ENCODE data around the gene FXYD1.
A peak's percentile ranks its signal among the peaks of the same experiment; 100 is the strongest.
"Not testable (repeated sequence)": the region's sequence is repeated elsewhere in the genome, so short reads cannot be mapped to it uniquely, and the experiment has no call there.

Gene FXYD1

DNA sequence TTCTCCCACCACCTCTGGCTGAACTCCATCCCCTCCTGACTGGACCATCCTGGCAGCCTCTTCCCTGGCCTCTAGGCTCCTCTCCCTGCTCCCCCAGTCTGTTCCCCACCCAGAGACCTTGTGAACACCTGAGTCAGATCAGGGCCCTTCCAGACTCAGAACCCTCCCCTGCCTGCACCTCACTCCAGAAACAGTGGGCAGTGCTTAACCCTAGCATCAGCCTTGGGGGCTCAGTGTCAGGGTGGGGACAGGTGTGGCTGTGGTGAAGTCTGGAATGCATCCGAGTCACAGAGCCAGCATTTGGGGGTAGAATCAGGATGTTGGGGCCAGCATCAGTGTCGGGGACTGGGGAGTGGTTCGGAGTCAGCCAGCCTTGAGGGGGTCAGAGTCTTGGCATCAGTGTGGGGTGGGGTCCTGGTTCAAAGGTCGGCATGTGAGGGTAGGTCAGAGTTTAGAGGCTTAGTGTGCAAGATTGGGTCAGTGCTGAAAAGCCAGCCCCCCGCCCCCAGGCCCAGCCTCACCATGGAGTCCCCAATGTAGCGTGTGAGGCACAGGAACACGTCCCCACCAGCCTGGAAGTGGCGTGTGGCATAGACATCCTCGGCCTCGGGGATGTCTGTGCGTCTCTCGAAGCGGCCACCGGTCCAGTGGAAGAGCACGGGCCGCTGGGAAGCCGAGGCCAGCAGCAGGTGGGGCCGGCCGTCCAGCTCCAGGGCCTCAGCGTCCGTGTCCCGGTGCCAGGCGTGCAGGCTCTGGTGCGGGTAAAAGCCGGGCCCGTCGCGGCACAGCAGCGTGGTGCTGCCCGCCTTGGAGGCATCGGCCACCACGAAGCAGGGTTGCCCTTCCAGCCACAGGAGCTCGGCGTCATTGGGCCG lies 12.6 kb upstream of the FXYD1 start:
- no peak for DNase-seq

DNA sequence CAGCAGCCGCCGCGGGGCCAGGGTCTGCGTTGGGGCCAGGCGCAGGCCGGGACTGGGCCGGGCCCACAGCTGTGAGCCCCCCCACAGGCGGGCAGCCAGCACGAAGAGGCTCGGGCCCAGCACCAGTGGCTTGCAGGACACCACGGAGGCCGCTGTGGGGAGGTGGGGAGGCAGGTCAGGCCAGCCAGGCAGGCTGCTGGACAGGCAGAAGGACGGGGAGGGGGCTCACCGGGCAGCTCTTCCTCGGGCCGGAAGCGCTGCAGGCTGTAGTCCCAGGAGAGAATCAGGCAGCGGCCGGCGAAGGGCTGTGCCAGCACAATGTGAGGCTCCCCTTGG lies 12.0 kb upstream of the FXYD1 start:
- no peak for DNase-seq

DNA sequence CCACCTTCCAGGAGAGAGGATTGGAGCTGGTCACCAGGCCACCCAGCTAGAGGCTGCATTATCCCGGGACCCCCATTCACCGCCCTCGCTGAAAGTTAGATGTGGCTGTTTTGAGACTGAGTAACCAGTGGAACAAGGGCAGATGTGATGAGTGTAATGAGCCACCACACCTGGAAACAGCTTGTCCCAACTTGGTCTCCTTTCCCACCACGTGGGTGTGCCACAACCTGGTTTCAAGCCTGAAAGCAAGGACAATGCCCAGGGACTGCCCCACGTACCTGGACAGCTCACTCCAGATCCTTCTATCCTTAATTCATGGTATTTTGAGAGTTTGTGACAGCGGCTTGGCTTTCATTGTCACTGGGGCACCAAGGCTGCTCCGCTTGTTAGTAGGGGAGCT lies 10.8 kb upstream of the FXYD1 start:
- no peak for DNase-seq

DNA sequence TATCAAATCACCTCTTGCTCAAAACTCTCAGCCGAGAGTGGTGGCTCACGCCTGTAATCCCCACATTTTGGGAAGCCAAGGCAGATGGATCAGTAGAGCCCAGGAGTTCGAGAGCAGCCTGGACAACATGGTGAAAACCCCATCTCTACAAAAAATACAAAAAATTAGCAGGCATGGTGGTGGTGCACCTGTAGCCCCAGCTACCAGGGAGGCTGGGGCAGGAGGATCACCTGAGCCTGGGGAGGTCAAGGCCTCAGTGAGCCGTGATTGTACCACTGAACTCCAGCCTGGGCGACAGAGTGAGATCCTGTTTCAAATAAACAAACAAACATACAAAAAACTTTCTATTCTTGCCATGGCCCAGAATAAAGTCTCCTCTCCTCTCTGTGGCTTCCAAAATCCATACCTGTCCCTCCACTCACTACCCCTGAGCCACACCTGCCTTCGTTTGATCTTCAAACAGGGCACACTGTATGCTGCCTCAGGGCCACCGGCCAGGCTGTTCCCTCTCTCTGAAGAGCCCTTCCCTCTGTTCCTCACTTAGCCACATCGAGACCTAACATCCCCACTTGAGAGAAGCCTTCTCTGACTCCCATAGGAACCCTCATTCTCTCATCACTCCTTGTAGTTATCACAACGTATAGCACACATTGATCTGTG lies 10.1 kb upstream of the FXYD1 start:
- no peak for DNase-seq

DNA sequence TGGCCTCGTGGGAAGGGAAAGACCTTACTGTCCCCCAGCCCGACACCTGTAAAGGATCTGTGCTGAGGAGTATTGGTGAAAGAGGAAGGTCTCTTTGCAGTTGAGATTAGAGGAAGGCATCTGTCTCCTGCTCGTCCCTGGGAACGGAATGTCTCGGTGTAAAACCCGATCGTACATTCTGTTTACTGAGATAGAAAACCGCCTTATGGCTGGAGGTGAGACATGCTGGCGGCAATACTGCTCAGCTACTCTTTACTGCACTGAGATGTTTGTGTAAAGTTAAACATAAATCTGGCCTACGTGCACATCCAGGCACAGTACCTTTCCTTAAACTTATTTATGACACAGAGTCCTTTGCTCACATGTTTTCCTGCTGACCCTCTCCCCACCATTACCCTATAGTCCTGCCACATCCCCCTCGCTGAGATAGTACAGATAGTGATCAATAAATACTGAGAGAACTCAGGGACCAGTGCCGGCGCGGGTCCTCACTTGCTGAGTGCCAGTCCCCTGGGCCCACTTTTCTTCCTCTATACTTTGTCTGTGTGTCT lies 8.8 kb upstream of the FXYD1 start:
- not testable (repeated sequence) for DNase-seq

DNA sequence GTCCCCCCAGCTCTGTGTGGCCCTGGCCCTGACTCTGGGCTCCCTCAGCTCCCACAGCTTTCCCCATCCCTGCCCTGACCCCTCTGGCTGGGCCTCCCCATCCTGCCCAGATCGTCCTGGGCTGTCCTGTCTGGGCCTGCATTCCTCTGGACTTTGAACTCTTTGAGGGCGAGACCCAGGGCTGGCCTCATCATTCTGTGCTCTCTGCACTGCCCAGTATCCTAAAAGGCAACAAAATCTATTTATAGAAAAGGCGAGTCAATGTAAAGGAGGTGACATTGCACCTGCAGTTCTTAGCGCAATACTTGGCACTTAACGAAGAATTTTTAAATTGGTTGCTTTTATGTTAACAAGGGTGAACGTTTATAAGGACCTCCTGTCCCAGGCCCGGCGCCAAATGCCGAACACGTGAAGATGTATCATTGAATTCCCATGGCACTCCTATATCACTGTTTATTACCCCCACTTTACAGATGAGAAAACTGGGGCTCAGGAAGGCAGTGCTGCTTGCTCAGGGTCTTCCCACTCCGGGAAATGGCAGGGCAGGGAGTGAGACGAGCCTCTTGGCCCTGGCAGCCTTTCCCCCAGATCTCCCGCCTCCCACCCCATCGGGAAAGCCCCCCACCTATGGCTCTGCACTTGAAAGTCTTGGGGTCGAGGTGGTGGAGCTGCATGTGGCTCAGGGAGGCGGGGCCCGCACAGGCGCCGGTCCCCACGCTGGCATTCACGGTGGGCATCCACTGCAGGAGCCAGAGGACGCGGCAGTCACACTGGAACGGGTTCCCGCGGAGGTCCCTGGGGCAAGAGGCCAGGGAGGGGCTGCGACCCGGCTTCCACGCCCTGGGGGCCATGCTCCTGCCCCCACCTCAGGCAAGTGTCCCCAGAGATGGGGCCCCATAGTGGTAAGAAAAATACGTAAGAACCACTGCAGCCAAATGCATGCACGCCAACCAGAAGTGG lies 7.6 kb upstream of the FXYD1 start:
- DNase-seq: no peak

DNA sequence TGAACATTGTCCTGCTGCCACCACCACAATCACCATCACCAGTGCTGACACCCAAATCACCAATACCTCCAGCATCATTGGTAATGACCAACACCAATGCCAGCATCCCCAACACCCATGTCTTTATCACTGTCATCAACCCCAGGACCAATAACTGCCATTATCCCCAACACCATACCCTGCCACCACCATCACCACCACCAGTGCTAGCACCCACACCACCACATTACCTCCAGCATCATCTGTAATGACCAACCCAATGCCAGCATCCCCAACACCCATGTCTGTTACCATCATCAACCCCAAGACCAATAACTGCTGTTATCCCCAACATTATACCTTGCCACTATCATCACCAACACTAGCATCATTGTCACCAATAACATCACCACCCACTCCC lies 6.4 kb upstream of the FXYD1 start:
- no peak for DNase-seq

DNA sequence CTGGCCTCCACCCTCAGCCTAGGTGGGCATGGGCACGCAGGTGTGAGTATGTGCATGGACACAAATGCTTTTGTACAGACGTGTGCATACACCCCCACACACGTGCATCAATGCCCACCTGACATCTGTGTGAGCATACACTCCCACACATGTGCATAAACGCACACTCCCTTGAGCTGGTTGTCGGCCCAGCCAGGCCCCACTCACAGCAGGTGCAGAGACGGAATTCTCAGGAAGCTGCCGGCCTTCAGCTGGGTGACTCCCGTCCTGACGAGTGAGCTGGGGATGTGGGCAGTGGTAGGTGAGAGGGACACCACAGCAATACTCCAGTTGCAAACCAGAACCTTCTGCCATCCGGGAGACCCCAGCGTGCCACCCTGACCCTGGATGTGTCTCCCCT lies 4.8 kb upstream of the FXYD1 start:
- DNase-seq: no peak

DNA sequence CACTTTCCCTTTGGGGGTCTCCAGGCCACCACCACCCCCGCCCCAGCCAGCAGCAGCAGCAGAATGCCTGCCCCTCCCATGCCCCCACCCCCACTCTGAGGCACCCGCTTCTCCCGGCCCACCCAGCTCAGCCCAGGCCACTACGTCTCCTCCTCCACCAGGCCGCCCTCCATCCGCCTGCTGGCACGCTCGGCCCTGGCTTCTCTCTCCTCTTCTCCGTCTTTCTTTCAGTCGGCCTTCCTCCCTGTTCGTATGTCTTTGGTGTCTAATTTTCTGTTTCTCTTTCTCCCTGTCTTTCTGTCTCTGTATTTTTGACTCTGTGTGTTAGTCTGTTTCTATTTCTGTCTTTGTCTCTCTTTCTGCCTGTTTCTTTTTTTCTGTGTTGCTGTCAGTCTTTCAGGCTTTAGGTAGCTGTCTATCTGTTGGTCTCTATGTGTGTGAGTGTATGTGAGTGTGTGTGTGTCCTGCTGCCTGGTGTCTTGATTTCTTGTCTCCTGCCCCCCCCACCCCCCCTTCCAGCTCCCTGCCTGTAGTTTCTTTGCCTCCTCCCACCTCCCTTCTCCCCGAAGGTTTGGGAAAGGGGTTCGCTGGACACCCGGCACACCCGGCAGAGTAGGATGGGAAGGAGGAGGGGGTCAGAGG lies 3.9 kb upstream of the FXYD1 start, which contains the start of gene LGI4:
Gene LGI4, minus strand, starts transcription at position 459 of the 642 bp plus-strand sequence. Its CDS starts 379 bp downstream, at position 80.
- no peak for DNase-seq

DNA sequence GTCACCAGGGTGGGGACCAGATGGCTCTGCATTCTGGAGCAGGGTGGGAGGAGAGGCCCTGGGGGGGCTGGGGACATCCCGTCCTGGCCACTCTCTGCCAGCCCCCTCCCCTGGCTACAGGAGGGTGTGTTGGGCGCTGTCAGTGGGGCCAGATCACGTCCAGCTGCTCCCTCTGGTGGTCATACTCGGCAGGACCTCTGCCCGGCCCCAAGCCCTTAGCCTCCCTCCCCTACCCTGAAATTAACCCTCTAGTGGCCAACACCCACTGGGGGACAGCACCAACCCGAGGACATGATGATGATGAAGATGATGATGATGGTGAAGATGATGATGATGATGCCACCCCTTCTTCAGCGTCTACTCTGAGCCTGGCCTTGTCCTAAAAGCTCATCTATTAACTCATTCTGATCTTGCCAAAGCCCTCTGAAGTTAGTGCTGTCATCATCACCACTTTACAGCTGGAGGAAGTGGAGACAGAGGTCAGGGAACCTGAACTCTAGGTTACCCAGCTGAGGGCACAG lies 3.2 kb upstream of the FXYD1 start:
- peak; percentile 18 to 48 for DNase-seq

DNA sequence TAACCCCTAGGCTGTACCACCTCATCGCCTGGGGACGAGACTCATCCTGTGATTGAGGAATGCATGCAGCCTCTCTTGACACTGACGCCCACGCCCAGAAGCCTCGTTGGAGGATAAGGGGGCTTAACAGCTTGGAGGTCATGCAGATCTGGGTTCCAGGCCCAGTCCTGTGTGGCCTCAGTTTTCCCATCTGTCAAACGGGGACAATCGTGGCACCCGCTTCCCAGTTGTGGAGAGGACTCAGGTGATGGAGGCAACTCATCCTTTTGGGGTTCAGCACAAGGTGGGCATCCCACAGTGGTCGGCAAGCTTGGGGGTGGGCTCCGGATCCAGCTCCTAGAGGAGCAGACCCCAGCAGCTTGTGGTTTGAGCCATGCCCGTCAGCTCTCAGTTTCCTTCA lies 2.4 kb upstream of the FXYD1 start:
- DNase-seq: no peak

DNA sequence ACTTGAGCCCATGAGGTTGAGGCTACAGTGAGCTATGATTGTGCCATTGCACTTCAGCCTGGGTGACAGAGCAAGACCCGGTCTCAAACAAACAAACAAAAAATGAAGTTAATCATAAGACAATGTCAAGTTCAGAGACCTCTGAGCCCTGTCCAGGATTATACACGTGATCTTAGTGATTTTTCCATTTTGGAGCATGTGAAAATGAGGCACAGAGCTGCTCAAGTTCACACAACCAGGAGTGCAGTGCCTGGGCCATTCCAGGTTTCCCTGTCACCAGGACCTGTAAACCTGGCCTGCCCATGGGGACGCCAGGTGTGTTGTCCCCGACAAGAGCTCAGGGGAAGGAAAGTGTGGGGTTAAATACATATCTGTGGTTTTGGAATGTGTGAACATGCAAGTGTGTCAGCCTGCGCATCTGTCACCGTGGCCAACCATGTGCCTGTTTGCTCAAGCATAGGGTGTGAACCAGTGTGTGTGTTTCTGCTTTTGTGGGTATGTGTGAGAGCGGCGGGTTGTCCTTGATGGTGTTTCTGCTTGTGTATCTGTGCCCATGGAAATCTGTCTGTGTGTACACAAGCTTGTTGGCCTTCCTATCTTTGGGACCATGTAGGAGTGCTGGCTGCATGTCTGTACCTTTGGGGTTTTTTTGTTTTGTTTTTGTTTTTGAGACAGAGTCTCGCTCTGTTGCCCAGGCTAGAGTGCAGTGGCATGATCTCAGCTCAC lies 1.5 kb upstream of the FXYD1 start:
- DNase-seq: no peak

DNA sequence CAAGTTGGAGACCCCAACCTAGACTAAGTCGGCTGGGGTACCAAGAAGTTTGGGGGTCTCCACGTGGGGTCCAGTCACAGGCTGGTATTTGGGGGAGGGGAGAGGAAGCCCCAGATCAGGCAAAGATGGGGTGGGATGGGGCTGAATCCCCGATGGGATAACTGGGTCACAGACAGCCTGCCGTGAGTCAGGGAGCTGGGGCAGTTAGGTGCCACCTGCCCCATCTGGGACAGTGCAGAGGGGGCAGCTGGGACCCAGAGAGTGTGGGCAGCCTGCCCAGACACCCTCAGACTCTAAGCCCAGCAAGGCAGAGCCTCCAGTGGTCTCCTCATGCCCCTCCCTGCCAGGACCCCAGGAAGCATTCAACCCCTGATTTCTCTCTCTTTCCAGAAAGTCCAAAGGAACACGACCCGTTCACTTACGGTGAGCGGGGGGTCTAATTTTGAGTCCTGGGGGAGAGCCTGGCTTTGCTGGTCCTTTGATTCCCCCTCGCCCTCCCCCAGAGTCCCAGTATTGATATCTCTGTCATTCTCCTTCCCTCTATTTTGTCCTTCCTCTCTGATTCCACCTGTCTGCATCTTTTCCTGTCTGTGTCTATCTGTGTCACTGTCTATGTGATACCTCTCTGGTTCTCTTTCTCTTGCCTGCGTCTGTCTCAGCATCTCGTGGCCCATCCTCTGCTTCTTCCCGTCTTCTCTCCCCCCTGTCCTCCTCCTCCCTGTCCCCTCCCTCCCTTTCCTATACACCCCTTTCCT lies 1.8 kb downstream of the FXYD1 start:
- no peak for DNase-seq

DNA sequence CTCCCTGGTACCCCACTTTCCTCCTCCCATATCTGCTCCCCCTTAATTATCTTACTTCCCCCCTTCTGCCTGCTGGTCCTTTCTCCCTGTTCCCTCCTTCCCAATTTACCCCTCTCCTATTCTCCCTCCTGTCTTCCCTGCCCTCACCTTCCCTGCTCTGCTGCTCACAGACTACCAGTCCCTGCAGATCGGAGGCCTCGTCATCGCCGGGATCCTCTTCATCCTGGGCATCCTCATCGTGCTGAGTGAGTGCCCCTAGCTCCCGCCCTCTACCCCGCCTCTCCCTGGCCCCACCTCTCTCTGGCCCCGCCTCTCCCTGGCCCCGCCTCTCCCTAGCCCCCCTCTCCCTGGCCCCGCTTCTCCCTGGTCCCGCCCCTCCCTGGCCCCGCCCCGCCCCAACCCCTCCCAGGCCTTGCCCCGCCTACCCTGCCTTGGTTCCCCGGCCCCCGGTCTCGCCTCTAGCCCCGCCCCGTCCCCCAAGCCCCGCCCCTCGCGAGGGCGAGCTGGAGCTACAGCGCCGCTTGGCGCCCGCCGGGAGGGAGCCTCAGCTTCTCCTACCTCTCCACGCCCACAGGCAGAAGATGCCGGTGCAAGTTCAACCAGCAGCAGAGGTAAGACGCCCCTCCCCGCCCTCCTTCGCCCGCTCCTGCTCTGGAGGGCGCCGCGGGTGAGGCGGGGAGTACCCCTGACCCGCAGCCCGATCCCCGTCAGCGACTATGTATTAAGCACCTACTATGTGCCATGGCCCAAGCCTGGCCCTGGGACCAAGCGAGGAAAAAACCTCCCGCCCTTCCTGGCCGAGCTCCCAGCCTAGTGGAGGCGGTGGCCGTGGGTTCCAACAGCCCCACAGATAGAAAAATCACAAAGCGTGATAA lies 2.6 kb downstream of the FXYD1 start:
- DNase-seq: peak in 1 of 2 experiments; percentile 71

DNA sequence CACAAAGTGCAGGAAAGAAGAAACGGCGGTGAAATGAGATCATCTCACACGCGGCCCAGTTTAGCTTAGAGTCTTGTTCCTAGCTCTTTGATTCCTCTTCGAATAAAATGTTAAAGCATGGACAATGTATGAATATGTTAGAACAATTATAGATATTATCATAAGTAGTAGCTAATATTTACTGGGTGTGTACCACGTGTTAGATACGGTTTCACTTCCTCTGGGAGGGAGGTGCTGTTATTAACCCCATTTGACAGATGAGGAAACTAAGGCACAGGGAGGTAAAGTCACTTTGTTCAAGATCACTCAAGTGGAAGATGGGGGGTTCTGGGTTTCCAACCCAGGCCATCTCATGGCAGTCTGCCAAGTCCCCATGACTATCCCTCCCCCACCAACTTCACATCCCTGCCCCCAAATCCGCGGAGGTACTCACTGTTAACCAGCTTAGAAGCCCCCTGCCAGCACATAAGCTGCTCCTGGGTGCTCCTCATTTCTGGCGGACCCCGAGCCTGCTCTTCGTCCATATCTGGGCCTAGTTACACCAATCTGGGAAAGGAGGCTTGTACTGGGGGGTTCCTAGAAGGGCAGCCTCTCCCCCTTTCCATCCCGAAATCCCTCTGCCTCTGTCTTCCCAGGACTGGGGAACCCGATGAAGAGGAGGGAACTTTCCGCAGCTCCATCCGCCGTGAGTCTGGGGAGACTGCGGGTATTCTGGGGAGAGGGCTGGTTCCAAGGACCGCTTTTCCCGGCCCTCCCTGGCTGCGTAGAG lies 3.4 kb downstream of the FXYD1 start:
- DNase-seq: no peak

DNA sequence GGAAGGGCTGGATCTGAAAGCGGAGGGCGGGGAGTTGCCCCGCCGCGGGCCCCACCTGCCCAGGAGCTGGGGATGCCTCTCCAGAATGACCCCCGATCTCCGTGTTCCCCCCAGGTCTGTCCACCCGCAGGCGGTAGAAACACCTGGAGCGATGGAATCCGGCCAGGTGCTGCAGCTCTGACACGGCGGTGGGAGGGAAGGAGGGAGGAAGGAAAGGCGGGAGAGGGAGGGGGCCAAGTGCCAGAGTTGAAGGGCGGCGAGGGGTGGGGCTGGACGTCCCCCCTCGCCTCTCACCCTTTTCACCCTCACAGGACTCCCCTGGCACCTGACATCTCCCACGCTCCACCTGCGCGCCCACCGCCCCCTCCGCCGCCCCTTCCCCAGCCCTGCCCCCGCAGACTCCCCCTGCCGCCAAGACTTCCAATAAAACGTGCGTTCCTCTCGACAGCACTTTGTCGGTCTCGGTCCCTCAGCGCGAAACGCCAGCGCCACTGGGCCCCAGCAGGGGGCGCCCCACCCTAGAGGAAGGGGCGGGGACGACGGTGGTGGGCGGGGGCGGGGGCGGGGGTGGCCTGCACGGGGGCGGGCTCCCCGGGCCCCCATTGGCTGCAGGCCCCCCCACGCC lies 4.1 kb downstream of the FXYD1 start:
- peak in 1 of 2 experiments; percentile 14 for DNase-seq

DNA sequence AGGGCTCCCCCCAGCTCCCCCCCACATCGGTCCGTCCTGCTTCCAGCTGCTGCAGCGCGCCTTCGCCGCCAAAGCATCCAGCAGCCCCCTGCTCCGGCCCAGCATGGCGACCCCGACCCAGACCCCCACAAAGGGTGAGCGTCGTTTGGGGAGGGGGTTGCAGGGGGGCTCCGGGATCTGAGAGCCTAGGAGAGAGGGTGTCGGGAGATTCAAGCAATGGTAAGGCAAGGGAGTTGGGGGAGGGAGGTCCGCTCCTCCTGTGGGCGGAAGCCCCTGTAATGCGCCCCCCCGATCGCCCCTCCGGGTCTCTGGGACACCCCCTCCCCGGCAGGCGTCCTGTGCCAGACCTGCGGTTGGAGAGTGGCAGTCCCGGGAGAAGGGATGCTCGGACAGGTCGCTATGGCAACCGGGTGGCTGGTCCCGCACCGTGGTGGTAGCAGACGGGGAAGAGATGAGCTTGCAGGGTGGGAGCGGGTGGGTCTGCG lies 4.6 kb downstream of the FXYD1 start, which contains the start of gene FXYD7:
Gene FXYD7, plus strand, starts transcription at position 25 of the 485 bp plus-strand sequence. Its CDS starts 79 bp downstream, at position 104.
- DNase-seq: no peak

DNA sequence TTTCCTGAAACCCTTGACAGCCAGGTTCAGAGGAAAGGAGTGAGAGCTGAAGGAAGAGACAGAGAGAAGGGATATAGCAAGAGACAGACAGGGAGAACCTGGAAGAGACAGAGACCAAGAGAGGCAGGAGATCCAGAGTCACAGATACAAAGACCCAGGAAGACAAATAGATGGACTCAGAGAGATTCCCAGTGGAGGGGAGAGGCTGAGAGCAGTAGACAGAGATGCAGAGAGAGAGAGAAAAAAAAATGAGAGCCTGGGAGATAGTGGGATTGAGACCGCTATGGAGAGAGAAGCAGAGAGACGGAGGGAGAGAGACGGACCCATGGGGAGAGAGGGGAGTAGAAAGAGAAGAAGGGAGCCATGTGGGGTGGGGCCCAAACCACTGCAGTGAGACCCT lies 5.2 kb downstream of the FXYD1 start:
- no peak for DNase-seq
